Measurements from ENCODE around the gene HTR1D.
"Not testable (repeated sequence)": the region's sequence is repeated elsewhere in the genome, so short reads cannot be mapped to it uniquely, and the experiment has no call there.

Gene HTR1D

GRCh38 chr1:23217421-23218115 is at the start of gene HTR1D:
Gene HTR1D (minus strand): TSS chr1:23217502. CDS start chr1:23194219, 23,283 bp downstream.
- Histone ChIP-seq H3K9ac (ENCODE audit: low read depth, low read length) (peak within 1 kb of the TSS; percentile 34; the same call in 1 of the 2 replicates), H3K27ac (ENCODE audit: low read length) (no peak within 1 kb of the TSS), H3K36me3 (ENCODE audit: insufficient read depth, low read depth, low read length) (no peaks in the 10 kb centered on the region), H3K27me3 (ENCODE audit: insufficient read depth, low read length) (peaks cover 32% of the 10 kb centered on the region), H3K9me3 (ENCODE audit: insufficient read depth, low read depth, low read length) (no peaks in the 10 kb centered on the region), H3K4me3 (ENCODE audit: low read length) (peak within 1 kb of the TSS; percentile 74), H3K4me1 (ENCODE audit: insufficient read depth, low read length) (no peaks in the 10 kb centered on the region)

- Histone ChIP-seq H3K4me3 (ENCODE audit: low read length) (peak overlapping the region; percentile 45), H3K36me3 (ENCODE audit: insufficient read depth, low read depth, low read length) (no peaks in the 10 kb centered on the region), H3K4me1 (ENCODE audit: insufficient read depth, low read length) (peaks cover 13% of the 10 kb centered on the region; the same call in 1 of the 2 replicates), H3K27me3 (ENCODE audit: insufficient read depth, low read length) (no peaks in the 10 kb centered on the region), H3K9me3 (ENCODE audit: insufficient read depth, low read depth, low read length) (no peaks in the 10 kb centered on the region), H3K27ac (ENCODE audit: low read length) (peak overlapping the region; percentile 55), H3K9ac (ENCODE audit: low read depth, low read length) (peak overlapping the region; percentile 4; the same call in 1 of the 2 replicates)
These were observed 46.1 kb upstream of the HTR1D start for GRCh38 chr1:23263380-23263887.

GRCh38 chr1:23258082-23258481 is 40.8 kb upstream of the HTR1D start:
- H3K4me3 ChIP-seq (ENCODE audit: low read length); H3K9ac ChIP-seq (ENCODE audit: low read depth, low read length); H3K27me3 ChIP-seq (ENCODE audit: insufficient read depth, low read length); H3K27ac ChIP-seq (ENCODE audit: low read length); H3K4me1 ChIP-seq (ENCODE audit: insufficient read depth, low read length); H3K9me3 ChIP-seq (ENCODE audit: insufficient read depth, low read depth, low read length); H3K36me3 ChIP-seq (ENCODE audit: insufficient read depth, low read depth, low read length): not testable (repeated sequence)

GRCh38 chr1:23257371-23257770 is 40.1 kb upstream of the HTR1D start:
- H3K27me3 ChIP-seq (ENCODE audit: insufficient read depth, low read length); H3K9me3 ChIP-seq (ENCODE audit: insufficient read depth, low read depth, low read length); H3K4me1 ChIP-seq (ENCODE audit: insufficient read depth, low read length); H3K27ac ChIP-seq (ENCODE audit: low read length); H3K4me3 ChIP-seq (ENCODE audit: low read length); H3K36me3 ChIP-seq (ENCODE audit: insufficient read depth, low read depth, low read length); H3K9ac ChIP-seq (ENCODE audit: low read depth, low read length): not testable (repeated sequence)

- no peak overlapping the region for H3K4me3 ChIP-seq (ENCODE audit: low read length)
- H3K27ac ChIP-seq (ENCODE audit: low read length), result no peak overlapping the region
These were observed 37.3 kb upstream of the HTR1D start for GRCh38 chr1:23254584-23254983.

GRCh38 chr1:23251812-23252211 is 34.5 kb upstream of the HTR1D start:
- Histone ChIP-seq H3K27ac (ENCODE audit: low read length) (no peak overlapping the region), H3K9me3 (ENCODE audit: insufficient read depth, low read depth, low read length) (peaks cover 5% of the 10 kb centered on the region; the same call in 1 of the 2 replicates), H3K4me1 (ENCODE audit: insufficient read depth, low read length) (no peaks in the 10 kb centered on the region), H3K36me3 (ENCODE audit: insufficient read depth, low read depth, low read length) (no peaks in the 10 kb centered on the region), H3K27me3 (ENCODE audit: insufficient read depth, low read length) (no peaks in the 10 kb centered on the region), H3K9ac (ENCODE audit: low read depth, low read length) (no peak overlapping the region), H3K4me3 (ENCODE audit: low read length) (no peak overlapping the region)

More at GRCh38 chr1:23254584-23254983, 37.3 kb upstream of the HTR1D start:
- H3K27me3 ChIP-seq (ENCODE audit: insufficient read depth, low read length), result no peaks in the 10 kb centered on the region
- peaks cover 5% of the 10 kb centered on the region; the same call in 1 of the 2 replicates for H3K9me3 ChIP-seq (ENCODE audit: insufficient read depth, low read depth, low read length)
- no peak overlapping the region for H3K9ac ChIP-seq (ENCODE audit: low read depth, low read length)
- no peaks in the 10 kb centered on the region for H3K36me3 ChIP-seq (ENCODE audit: insufficient read depth, low read depth, low read length)
- no peaks in the 10 kb centered on the region for H3K4me1 ChIP-seq (ENCODE audit: insufficient read depth, low read length)

- no peak overlapping the region for H3K27ac ChIP-seq (ENCODE audit: low read length)
- no peak overlapping the region for H3K9ac ChIP-seq (ENCODE audit: low read depth, low read length)
- no peaks in the 10 kb centered on the region for H3K9me3 ChIP-seq (ENCODE audit: insufficient read depth, low read depth, low read length)
- no peaks in the 10 kb centered on the region for H3K36me3 ChIP-seq (ENCODE audit: insufficient read depth, low read depth, low read length)
- H3K27me3 ChIP-seq (ENCODE audit: insufficient read depth, low read length), result no peaks in the 10 kb centered on the region
- H3K4me3 ChIP-seq (ENCODE audit: low read length), result no peak overlapping the region
- H3K4me1 ChIP-seq (ENCODE audit: insufficient read depth, low read length), result no peaks in the 10 kb centered on the region
These were observed 32.6 kb upstream of the HTR1D start for GRCh38 chr1:23249787-23250454.

- H3K36me3 ChIP-seq (ENCODE audit: insufficient read depth, low read depth, low read length), result no peaks in the 10 kb centered on the region
- no peak overlapping the region for H3K27ac ChIP-seq (ENCODE audit: low read length)
- no peaks in the 10 kb centered on the region for H3K9me3 ChIP-seq (ENCODE audit: insufficient read depth, low read depth, low read length)
- H3K27me3 ChIP-seq (ENCODE audit: insufficient read depth, low read length), result no peaks in the 10 kb centered on the region
- no peak overlapping the region for H3K4me3 ChIP-seq (ENCODE audit: low read length)
- no peaks in the 10 kb centered on the region for H3K4me1 ChIP-seq (ENCODE audit: insufficient read depth, low read length)
- no peak overlapping the region for H3K9ac ChIP-seq (ENCODE audit: low read depth, low read length)
These were observed 30.0 kb upstream of the HTR1D start for GRCh38 chr1:23247276-23247675.

- H3K36me3 ChIP-seq (ENCODE audit: insufficient read depth, low read depth, low read length), result no peaks in the 10 kb centered on the region
- no peaks in the 10 kb centered on the region for H3K4me1 ChIP-seq (ENCODE audit: insufficient read depth, low read length)
- no peak overlapping the region for H3K9ac ChIP-seq (ENCODE audit: low read depth, low read length)
- no peaks in the 10 kb centered on the region for H3K9me3 ChIP-seq (ENCODE audit: insufficient read depth, low read depth, low read length)
- H3K4me3 ChIP-seq (ENCODE audit: low read length), result no peak overlapping the region
- H3K27me3 ChIP-seq (ENCODE audit: insufficient read depth, low read length), result no peaks in the 10 kb centered on the region
- H3K27ac ChIP-seq (ENCODE audit: low read length), result no peak overlapping the region
These were observed 29.0 kb upstream of the HTR1D start for GRCh38 chr1:23246274-23246673.

GRCh38 chr1:23244256-23244761 is 27.0 kb upstream of the HTR1D start:
- Histone ChIP-seq H3K27ac (ENCODE audit: low read length) (no peak overlapping the region), H3K9ac (ENCODE audit: low read depth, low read length) (no peak overlapping the region), H3K4me1 (ENCODE audit: insufficient read depth, low read length) (no peaks in the 10 kb centered on the region), H3K27me3 (ENCODE audit: insufficient read depth, low read length) (no peaks in the 10 kb centered on the region), H3K9me3 (ENCODE audit: insufficient read depth, low read depth, low read length) (no peaks in the 10 kb centered on the region), H3K36me3 (ENCODE audit: insufficient read depth, low read depth, low read length) (no peaks in the 10 kb centered on the region), H3K4me3 (ENCODE audit: low read length) (no peak overlapping the region)

GRCh38 chr1:23242414-23242813 is 25.1 kb upstream of the HTR1D start:
- Histone ChIP-seq H3K27ac (ENCODE audit: low read length) (no peak overlapping the region), H3K4me1 (ENCODE audit: insufficient read depth, low read length) (no peaks in the 10 kb centered on the region), H3K9ac (ENCODE audit: low read depth, low read length) (no peak overlapping the region), H3K9me3 (ENCODE audit: insufficient read depth, low read depth, low read length) (no peaks in the 10 kb centered on the region), H3K4me3 (ENCODE audit: low read length) (no peak overlapping the region), H3K36me3 (ENCODE audit: insufficient read depth, low read depth, low read length) (no peaks in the 10 kb centered on the region), H3K27me3 (ENCODE audit: insufficient read depth, low read length) (no peaks in the 10 kb centered on the region)

Data from iPS-20b (cell line).